Neural progenitor cell (in vitro differentiated cells): ENCODE measurements around the gene TGM2.

Source experiments
- CTCF ChIP-seq: fragments of 200-600 bp; sonication (generic); IDR thresholded peaks from 2 replicates; pipeline ENCODE4 v1.5.1; 2017; ENCODE audit warnings: antibody characterized with exemption, mild to moderate bottlenecking
- EZH2phosphoT487 ChIP-seq: fragments of 200-600 bp; sonication (generic); IDR thresholded peaks from 2 replicates; pipeline ENCODE4 v1.6.1; 2017; ENCODE audit warnings: antibody characterized with exemption

DNA sequence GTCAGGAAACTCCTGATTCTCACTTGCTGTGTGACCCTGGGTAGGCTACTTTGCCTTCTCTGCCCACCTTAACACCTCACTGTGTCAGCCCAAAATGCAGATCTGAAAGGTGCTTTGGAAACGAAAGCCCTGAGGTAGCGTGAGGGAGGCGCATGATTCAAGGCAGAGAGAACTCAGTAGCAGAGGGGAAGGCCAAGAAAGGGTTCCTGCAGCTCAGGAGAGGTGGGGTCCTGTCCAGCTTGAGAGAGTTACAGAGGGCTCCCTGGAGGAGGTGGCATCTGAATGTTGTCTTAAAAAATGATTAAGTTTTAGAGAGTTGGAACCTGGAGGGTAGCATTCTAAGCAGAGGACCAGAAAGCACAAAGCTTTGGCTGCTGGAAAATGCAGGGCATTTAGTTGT is 13.6 kb downstream of the TGM2 start:
- TF ChIP-seq CTCF = no peak
- no peak for TF ChIP-seq EZH2phosphoT487
